GM21576 (cell line): ENCODE data around the gene TMCO2.
"Not testable (repeated sequence)": the region's sequence is repeated elsewhere in the genome, so short reads cannot be mapped to it uniquely, and the experiment has no call there.

Experiments used
- ATAC-seq: cut with Tn5 transposase; IDR thresholded peaks from one replicate; pipeline ENCODE4 v1.9.1; 2021; ENCODE audit warnings: mild to moderate bottlenecking, moderate library complexity; ENCODE audit not compliant: unreplicated experiment

TMCO2 gene

DNA sequence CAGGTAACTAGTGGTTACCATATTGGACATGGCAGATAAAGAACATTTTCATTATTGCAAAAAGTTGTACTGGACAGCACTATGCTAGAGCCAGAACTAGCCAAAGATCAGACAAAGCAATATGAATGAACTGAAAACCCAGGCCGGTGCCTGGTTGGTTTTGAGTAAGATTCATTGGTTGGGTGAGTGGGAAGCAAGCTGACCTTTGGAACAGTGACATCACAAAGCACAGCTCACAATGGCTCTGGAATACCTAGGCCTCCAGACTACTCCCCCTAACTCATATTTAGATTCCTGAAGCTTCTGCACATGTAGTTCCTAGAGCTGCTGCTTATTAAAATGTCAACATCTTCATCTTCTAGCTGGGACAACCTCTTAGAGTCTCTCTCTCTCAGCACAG is at the start of gene TMCO2:
Gene TMCO2, plus strand, starts transcription at position 283 of the 400 bp plus-strand sequence. Its CDS starts 57 bp downstream, at position 340.
- no peak for ATAC-seq

DNA sequence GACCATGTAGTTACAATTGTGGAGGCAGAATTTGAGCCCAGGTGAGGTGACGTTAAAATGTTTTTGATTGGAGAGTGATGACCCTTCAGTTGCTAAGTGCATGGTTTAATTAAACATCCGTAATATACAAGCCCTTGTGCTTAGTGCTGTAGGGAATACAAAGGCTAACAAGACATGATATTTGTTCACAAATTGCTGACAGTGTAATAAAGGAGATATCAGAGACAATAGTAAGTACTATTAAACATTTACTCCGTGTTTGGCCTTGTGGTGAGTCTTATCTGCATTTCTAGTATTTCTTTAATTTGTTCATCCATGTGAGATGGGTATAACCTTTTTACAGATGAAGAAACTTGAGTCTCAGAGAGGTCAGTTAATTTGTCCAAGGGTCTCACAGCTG is 48.6 kb upstream of the TMCO2 start:
- ATAC-seq, result no peak

GRCh38 chr1:40204856-40205255 is 42.9 kb upstream of the TMCO2 start:
- ATAC-seq, result no peak

DNA sequence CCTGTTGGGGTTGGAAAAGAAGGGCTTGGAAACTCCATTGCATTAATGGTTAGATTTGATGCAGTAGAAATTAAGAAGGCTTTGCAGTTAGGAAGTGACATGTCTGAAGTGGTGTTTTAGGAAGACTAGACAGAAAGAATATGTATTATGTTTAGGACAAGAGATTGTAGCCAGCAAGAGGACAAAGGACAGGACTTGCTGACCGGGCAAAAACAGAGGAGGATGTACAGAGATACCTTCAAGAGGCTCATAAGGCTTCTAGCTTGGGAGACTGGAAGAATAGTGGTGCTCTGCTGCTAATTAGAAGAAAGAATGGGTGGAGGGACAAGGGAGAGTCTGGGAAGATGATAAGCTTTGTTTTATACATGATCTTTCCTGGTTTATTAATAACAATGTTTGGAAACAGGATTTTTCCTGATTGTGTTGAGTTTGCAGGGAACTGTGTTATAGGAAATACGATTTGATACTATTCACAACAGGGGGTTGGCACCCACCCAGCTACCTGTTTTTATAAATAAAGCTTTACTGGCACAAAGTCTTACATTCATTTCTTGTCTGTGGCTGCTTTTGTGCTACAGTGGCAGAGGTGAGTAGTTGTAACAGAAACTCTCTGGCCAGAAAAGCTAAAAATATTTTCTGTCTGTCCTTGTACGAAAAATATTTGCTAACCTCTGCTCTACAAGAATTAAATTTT is 37.1 kb upstream of the TMCO2 start:
- no peak for ATAC-seq

- ATAC-seq, result no peak
Measured at GRCh38 chr1:40218333-40218732, 29.4 kb upstream of the TMCO2 start.

DNA sequence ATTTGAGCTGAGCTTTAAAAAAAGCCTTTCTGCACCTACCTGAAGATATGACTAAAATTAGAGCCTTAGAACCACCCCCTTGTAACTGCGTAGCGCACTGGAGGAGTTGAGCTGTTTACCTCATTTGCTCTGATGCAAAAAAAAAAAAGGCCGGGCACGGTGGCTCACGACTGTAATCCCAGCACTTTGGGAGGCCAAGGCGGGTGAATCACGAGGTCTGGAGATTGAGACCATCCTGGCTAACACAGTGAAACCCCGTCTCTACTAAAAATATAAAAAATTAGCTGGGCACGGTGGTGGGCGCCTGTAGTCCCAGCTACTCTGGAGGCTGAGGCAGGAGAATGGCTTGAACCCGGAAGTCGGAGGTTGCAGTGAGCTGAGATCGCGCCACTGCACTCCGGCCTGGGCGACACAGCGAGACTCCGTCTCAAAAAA is 26.2 kb upstream of the TMCO2 start:
- not testable (repeated sequence) for ATAC-seq

DNA sequence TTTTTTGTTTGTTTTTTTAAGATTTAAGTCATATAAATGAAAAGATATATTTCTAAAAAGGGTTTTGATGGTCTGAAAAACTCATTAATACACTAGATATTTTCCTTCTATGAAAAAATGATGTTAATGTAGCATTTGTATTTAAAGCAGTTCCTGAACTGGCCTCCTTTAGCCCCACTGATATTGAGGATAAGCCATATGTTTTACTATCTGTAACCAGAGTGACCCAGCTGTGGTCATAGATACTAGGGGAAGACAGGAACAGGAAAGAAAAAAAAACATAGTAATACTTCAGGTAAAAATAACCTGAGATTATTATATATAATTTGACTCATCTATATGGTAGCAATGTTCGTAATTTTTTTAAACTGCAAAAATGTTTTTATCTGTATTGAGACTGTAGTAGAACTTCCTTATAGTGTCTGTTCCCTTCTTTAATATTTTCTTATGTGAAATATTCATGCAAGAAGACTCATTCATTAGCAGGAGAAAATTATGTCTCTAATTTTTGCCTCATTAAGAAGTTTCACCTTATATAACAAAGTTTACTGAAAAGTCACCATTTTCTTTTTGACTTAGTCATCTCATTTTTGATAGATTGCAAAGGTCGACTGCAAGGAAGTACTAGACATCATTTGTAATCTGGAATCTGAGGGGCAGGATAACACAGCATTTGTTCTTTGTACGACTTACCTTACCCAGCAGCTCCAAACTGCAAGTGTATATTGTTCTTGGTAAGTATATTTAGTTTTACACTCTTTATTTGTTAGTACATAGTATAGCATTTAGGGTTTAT is 25.6 kb upstream of the TMCO2 start:
- ATAC-seq, result no peak

DNA sequence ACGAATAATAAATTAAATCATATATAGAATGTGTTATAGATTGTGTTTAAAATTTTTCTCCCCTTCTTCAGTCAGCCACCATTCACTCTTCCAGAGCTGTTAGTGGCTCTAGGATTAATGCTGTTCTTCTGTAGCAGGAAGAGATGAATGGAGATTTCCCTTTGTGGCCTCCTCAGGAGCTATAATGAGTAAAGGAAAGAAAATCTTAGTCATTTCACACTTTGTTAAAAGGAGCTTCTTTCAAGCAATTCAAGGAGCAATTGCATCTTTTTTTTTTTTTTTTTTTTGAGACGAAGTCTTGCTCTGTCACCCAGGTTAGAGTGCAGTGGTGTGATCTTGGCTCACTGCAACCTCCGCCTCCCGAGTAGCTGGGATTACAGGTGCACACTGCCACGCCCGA is 23.7 kb upstream of the TMCO2 start:
- ATAC-seq, result no peak

- ATAC-seq, result no peak
Measured at GRCh38 chr1:40226192-40226591, 21.5 kb upstream of the TMCO2 start.

- ATAC-seq, result peak; percentile 95
Measured at GRCh38 chr1:40232444-40232843, 15.3 kb upstream of the TMCO2 start.

GRCh38 chr1:40239626-40240025 is 8.1 kb upstream of the TMCO2 start:
- no peak for ATAC-seq

GRCh38 chr1:40240390-40240789 is 7.3 kb upstream of the TMCO2 start:
- no peak for ATAC-seq

GRCh38 chr1:40241362-40241761 is 6.4 kb upstream of the TMCO2 start:
- ATAC-seq, result peak; percentile 21

DNA sequence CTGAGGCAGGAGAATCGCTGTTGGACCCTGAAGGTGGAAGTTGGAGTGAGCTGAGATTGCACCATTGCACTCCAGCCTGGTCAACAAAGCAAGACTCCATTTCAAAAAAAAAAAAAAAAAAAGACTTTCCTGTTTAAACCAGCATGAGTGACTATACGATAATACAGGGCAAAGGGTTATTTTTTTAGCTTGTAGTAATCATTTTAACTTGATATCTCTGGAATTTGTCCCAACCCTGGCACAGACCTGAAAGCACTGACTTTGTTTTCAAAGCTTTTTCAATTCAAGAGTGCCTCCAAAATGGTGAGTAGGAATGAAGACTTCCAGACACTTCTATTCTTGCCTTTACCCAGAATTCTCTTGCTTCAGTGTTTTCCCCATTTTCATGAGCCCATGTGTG is 4.4 kb upstream of the TMCO2 start:
- ATAC-seq, result no peak

- no peak for ATAC-seq
Measured at GRCh38 chr1:40244138-40244744, 3.5 kb upstream of the TMCO2 start.

DNA sequence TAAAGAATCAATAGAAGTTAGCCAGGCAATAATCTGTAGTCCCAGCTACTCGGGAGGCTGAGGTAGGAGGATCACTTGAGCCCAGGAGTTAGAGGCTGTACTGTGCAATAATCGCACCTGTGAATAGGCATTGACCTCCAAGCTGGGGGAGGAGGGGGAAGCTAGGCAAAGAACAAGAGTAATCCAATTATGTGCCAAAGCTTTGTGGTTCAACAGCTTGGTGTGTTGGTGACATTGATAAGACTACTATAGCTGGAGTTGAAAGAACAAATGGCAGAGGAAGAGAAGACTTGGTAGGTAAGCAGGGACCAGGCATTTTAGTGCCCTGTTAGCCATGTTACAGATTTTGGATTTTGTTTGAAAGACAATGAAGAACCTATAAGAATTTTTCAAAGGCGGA is 2.1 kb upstream of the TMCO2 start:
- no peak for ATAC-seq

DNA sequence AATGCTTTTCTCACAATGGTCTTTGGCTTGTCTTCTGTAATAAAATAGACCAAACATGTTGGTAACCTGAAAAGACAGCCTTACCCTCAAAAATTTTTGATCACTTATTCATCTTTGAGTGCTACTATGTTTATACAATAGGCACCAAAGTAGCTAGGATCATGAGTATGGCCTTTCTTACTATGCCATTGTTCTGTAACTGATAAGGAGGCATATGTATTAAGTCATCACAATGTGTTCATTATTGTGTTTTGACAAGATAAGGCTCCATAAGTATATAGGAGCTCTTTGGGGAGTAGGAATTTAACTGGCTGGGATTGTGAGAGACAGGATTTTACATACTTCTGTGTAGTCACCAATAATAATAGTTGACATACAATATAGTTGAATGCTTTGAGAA is 675 bp downstream of the TMCO2 start:
- ATAC-seq, result no peak

DNA sequence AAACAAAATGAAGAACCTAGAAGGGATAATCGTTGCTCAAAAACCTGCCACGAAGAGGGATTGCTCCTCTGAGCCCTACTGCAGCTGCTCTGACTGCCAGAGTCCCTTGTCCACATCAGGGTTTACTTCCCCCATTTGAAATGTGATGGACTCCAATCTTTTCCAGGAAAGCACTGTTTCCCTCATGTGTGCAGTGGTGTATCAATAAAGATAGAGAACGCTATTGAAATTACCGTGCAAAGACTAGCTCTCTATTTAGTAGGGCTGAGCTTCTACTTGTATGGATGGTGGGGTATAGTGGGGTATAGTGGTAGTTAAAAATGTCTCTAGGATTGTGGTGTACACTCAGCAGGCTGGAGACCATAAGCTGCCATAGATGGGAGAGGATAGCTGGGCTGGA is 3.7 kb downstream of the TMCO2 start:
- no peak for ATAC-seq

DNA sequence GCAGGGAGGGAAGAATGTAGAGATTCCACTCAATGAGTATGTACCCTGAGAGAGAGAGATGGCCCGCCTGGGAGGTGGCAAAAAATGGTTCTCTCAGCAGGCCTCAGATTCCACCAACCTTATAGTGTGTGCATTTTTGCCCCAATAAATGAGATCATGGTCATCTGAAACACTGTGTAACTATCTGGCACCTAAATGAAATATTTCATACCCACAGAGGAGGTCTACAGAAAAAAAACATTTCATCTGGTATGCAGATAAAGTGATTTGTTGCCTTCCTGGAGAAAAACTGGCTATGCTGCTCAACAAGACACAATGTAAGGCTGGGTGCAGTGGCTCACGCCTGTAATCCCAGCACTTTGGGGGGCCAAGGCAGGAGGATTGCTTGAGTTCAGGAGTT is 4.9 kb downstream of the TMCO2 start:
- ATAC-seq, result no peak

DNA sequence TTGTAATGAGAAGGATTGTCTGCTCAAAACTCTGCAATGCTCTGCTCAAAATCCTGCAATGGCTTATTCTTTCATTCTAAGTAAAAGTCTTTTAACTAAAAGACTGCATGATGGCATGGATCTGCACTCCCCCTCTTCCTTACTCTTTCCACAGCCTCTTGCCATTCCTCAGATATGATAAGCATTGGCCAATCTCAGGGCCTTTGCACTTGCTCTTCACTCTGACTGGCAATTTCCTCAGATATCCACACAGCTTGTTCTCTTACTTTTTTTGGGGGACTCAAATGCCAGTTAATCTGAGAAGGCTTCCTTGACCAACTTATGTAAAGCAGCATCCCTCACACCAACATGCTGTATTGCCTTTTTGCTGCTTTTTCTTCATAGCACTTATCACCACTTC is 7.5 kb downstream of the TMCO2 start:
- ATAC-seq, result no peak

- no peak for ATAC-seq
Measured at GRCh38 chr1:40256401-40257084, 8.8 kb downstream of the TMCO2 start.
